ENCODE results near the gene FAM234A.

GRCh38 chr16:193441-193840 is 41.2 kb upstream of the FAM234A start:
- TF ChIP-seq, protein P1, sequence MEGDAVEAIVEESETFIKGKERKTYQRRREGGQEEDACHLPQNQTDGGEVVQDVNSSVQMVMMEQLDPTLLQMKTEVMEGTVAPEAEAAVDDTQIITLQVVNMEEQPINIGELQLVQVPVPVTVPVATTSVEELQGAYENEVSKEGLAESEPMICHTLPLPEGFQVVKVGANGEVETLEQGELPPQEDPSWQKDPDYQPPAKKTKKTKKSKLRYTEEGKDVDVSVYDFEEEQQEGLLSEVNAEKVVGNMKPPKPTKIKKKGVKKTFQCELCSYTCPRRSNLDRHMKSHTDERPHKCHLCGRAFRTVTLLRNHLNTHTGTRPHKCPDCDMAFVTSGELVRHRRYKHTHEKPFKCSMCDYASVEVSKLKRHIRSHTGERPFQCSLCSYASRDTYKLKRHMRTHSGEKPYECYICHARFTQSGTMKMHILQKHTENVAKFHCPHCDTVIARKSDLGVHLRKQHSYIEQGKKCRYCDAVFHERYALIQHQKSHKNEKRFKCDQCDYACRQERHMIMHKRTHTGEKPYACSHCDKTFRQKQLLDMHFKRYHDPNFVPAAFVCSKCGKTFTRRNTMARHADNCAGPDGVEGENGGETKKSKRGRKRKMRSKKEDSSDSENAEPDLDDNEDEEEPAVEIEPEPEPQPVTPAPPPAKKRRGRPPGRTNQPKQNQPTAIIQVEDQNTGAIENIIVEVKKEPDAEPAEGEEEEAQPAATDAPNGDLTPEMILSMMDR (IDR thresholded peaks at IDR 0.05; ENCODE audit: low read depth, low read length, missing input control): no peak
- TF ChIP-seq, protein P2, sequence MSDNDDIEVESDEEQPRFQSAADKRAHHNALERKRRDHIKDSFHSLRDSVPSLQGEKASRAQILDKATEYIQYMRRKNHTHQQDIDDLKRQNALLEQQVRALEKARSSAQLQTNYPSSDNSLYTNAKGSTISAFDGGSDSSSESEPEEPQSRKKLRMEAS (IDR thresholded peaks at IDR 0.05): no peak
- TF ChIP-seq EGR1 (IDR thresholded peaks at IDR 0.05; ENCODE audit: low read depth in 2 of 2) (no peak), SP1 (IDR thresholded peaks at IDR 0.05) (no peak), GABPA (IDR thresholded peaks at IDR 0.05 in 1 of 2, conservative IDR thresholded peaks at IDR 0.05 in 1 of 2) (no peak), RAD21 (IDR thresholded peaks at IDR 0.05) (no peak), TAF1 (conservative IDR thresholded peaks at IDR 0.05) (no peak), REST (IDR thresholded peaks at IDR 0.05) (no peak), HNF4A (conservative IDR thresholded peaks at IDR 0.05) (no peak), JUND (IDR thresholded peaks at IDR 0.05) (no peak), RXRA (IDR thresholded peaks at IDR 0.05) (no peak), YY1 (IDR thresholded peaks at IDR 0.05) (no peak)

Measured in liver (tissue), 3 donors.